Inflammatory macrophage treated with lipopolysaccharide for 4 hours (primary cell): ENCODE measurements around the gene MECP2.
A peak's percentile ranks its signal among the peaks of the same experiment; 100 is the strongest.
"Not testable (repeated sequence)": the region's sequence is repeated elsewhere in the genome, so short reads cannot be mapped to it uniquely, and the experiment has no call there.

Experiments used
- DNase-seq: peaks from one replicate; pipeline ENCODE4 v3.0.0-alpha.2; 2020

The MECP2 gene

DNA sequence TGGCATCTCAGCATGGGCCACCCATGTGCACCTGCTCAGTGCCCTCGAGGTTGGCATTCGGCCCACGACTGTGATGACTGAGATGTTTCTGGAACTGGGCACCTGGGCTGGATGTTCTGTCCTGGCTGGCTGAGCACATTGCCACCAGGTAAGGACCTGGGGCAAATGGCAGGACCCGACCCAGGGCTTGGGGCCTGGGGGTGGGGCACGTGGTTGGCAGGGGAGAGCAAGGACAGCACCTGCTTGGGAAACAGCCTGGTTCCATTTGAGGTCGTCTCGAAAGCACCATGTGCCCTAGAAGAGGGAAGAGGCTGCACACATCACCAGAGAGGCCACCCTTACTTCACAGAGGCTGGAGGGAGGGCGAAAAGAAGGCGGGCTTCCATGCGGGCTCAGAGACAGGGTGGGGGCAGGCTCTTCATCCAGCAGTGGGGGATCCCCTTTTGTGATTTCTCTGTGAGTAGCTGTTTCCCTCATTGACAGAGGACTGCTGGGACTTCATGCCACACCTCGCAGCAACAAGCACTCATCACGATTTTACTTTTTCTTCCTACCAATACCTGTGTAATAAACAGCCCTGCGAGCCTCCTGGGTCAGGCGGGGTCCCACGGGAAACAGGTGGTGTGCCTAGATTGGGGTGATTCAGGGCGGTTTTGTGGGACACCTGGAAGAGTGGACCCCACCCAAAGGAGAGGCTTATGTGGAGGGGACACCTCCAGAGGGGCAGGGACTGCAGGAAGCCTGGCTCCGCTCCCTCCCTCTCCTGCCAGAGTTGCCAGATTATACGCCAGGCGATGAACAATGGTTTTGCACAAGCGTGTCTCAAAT lies 113.0 kb downstream of the MECP2 start:
- no peak for DNase-seq

DNA sequence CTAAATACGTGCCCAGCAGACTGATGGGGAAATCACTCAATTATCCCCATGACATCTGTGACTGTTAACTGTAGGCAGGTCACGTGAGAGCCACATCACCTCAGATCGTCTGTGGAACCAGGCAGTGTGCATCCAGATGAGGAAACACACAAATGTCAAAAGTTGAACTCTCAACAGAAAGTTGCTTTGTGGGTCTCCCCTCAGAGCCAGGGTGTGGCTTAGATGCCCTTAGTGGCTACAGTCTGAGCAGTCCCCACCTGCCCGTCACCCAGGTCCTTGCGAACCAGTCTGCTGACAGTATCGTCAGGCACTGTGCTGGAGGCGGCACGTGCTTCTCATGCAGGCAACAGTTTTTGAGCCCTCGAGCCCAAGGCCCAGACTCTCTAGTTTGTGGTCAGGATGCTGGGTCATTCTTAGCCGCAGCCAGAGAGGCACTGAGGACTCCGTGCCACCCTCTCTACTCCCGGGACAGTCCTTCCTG lies 114.2 kb downstream of the MECP2 start:
- peak; percentile 81 for DNase-seq

DNA sequence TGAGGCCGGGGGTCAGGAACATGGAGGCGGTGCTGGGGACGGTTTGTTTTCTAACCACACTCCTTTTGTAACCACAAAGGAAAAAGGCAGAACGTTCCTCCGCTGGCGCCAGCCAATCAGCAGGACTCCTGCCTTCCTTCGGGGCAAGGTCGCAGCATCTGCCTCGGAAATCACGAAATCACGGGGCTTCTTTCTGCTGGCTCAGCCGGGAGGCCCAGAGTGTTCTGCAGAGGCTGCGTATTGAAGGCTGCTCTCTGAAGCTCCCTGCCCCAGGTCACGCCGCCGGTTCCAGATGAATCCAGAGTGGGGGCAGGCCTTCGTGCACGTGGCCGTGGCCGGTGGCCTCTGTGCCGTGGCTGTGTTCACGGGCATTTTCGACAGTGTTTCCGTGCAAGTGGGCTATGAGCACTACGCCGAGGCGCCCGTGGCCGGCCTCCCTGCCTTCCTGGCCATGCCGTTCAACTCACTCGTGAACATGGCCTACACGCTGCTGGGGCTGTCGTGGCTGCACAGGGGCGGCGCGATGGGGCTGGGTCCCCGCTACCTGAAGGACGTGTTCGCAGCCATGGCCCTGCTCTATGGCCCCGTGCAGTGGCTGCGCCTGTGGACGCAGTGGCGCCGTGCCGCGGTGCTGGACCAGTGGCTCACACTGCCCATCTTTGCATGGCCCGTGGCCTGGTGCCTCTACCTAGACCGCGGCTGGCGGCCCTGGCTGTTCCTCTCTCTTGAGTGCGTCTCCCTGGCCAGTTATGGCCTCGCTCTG lies 115.6 kb downstream of the MECP2 start:
- peak; percentile 67 for DNase-seq

DNA sequence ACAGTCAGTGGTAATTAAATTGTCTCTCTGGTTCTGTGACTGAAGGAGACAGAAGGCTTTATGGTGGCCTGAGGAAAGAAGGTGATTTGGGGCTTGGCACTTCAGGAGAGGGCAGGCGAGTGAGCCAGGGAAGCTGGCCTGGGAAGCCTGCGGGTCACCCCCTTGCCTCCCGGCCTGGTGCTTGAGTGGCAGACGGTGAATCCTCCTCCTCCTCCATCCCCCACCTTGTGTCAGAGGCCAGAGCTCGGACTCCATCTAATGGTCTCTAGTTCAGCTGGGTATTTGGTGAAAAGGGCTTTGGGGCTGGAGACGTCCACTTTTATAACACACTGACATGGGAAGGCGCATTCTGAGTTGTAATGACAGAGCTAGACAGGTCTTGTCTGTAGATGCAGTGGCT lies 116.3 kb downstream of the MECP2 start:
- no peak for DNase-seq

DNA sequence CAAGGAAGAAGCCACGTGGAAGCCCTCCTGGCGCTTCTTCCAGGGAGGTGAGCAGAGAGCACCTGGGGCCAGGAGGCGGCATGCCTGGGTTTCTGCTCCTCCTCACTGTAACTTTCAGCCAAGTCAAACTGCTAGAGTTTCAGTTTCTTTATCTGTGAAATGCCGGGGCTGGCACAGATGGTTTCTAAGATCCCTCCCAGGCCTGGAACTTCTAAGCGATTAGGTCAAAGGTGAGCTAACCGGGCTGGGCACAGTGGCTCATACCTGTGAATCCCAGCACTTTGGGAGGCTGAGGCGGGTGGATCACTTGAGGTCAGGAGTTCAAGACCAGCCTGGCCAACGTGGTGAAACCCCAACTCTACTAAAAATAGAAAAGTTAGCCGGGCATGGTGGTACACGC lies 117.1 kb downstream of the MECP2 start:
- DNase-seq: not testable (repeated sequence)

DNA sequence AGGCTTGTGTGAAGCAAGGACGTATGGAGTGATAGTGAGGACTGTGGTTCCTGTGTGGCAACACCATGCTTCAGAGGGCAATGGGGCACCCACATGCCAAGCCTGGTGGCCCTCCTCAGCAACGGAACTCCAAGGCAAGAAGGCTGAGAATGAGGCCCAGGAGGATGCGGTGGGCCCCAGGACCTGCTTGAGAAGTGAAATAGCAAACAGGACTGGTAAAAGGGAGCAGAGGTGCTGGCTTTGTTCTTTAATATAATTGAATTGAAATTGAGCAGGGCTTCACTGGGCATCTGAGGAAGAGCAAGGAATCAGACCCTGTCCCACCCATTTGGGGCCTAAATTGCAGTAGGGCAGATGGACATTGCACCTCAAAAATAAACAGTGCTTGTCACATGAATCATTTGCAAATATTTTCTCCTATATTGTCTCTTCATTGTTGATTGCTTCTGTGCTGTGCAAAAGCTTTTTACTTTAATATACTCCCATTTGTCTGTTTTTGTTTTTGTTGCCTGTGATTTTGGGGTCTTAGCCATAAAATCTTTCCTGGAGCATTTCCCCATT lies 122.7 kb downstream of the MECP2 start:
- DNase-seq: no peak

DNA sequence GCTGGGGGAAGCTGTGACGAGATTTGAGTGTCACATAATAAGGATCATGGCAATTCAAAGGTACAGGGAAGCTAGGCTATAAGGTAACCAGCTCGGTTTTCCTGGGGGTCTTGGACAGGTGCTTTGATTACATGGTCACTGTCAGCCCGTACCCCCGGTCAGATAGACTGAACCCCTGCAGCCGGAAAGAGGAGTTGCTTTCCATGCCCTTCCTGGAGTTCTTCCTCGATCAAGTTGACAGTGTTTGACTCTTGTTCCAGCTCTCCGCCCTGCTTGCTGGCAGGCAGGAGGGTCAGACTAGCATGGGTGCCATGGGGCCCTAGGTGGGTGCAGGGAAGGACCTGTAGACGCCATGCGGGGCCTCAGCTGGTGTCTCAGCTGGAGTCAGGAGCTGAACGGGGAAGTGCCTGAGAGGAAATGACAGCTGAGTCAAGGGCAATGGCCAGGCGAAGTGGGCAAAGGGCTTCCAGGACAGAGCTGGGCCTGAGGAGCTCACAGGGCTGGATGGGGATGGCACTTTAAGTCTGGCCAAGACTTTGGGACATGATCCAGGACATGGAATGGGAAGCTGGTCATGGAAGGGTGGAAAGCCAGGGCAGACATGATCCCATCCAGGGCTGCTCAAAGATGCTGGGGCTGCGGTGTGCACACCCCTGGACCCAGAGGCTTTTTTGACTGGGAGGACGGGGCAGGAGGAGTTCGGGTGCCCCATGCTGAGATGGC lies 123.4 kb downstream of the MECP2 start:
- peak; percentile 40 for DNase-seq

DNA sequence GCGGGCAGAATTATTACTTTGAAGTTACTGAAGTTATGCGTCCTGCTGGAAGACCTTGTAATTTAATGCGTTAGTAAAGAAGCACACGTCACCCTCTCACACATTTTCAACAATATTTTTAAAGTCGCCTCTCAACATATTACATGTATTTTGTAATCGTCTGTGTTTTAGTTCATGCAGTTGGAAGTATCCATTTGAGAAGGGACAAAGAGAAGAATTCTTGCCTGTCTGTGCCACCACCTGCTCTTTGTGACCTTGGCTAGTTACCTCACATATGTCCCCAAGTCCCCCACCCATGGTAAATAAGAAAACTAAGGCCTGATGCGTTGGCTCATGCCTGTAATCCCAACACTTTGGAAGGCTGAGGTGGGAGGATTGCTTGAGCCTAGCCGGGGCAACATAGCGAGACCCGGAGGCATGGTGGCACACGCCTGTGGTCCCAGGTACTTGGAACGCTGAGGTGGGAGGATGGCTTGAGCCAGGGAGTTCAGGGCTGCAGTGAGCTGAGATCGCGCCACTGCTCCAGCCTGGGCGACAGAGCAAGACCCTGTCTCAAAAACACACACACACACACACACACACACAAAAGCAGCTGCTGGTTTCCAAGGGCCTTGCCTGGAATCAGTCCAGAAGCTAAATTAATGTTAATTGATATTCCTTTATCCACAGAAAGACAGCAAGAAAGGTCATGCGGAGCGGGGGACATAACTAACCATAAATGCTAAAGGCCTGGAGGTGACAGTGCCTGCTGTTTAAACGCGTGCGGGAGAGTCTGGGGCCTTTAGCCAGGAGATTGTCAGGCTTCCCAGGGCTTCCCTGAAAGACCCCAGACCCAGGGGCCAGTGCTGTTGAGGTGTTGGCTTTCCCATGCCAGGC lies 124.2 kb downstream of the MECP2 start:
- no peak for DNase-seq

DNA sequence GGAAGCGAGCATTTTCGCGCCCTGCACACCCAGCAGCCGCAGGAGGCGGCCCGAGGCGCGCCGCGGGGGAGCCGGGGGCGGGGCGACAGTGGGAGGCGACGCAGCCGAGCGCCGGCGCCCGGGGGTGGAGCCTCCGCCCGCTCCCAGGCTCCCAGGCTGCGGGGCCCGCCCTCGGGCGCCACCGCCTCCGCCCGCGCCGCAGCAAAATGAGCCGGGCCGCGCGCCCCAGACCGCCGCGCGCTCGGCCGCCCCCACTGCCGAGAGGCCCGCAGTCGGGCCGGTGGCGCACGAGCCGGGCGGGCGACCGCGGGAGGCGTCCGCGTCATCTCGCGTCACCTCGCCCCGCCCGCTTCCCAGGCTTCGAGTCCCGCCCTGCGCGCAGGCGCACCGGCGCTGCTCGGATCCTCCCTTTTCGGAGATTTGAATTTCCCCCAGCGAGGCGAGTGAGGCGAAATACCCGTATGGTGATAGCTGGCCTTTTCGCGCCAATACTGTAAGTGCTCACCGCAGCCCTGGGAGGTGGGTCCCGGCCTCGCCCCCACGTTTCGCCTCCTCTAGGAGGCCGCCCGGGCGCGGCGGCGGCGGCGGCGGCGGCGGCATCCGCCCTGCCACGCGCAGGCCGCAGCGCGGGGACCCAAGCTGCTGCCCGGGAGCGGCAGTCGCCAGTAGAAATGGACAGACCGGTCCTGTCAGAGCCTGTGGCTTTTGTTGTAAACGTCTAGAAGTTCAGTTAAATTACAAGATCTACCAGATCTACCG lies 125.0 kb downstream of the MECP2 start, which contains the start of gene TMEM187:
TSS of gene TMEM187 (plus strand) at position 387 of the 759 bp plus-strand sequence. CDS start 9,309 bp downstream, outside the sequence.
- peak; percentile 86 for DNase-seq
